Ishikawa (cell line): Measurements from ENCODE around the gene MARS2.

Experiments
- CEBPB ChIP-seq: IDR thresholded peaks from 2 replicates; pipeline ENCODE4 v1.6.1; 2012
- CREB1 ChIP-seq: IDR thresholded peaks from 2 replicates; pipeline ENCODE4 v1.6.1; 2012; ENCODE audit warnings: low read depth
- EGR1 ChIP-seq: IDR thresholded peaks from 2 replicates; pipeline ENCODE4 v1.6.1; 2012
- EP300 ChIP-seq: IDR thresholded peaks from 2 replicates; pipeline ENCODE4 v1.6.1; 2012; ENCODE audit warnings: borderline replicate concordance
- FOXM1 ChIP-seq: IDR thresholded peaks from 2 replicates; pipeline ENCODE4 v1.6.1; 2012; ENCODE audit warnings: low read depth, borderline replicate concordance
- MAX ChIP-seq: IDR thresholded peaks from 2 replicates; pipeline ENCODE4 v1.6.1; 2012
- NFIC ChIP-seq: IDR thresholded peaks from 2 replicates; pipeline ENCODE4 v1.6.1; 2012
- RAD21 ChIP-seq: IDR thresholded peaks from 2 replicates; pipeline ENCODE4 v1.6.1; 2012; ENCODE audit warnings: low read depth
- REST ChIP-seq: IDR thresholded peaks from 2 replicates; pipeline ENCODE4 v1.6.1; 2012; ENCODE audit warnings: low read depth, mild to moderate bottlenecking
- TAF1 ChIP-seq: IDR thresholded peaks from 2 replicates; pipeline ENCODE4 v1.6.1; 2012; ENCODE audit warnings: low read depth, mild to moderate bottlenecking
- TCF12 ChIP-seq: IDR thresholded peaks from 2 replicates; pipeline ENCODE4 v1.6.1; 2012; ENCODE audit warnings: low read depth
- TEAD4 ChIP-seq: IDR thresholded peaks from 2 replicates; pipeline ENCODE4 v1.6.1; 2012
- USF1 ChIP-seq: IDR thresholded peaks from 2 replicates; pipeline ENCODE4 v1.6.1; 2012
- YY1 ChIP-seq: IDR thresholded peaks from 2 replicates; pipeline ENCODE4 v1.6.1; 2012; ENCODE audit warnings: low read depth
- ZBTB7A ChIP-seq: IDR thresholded peaks from 2 replicates; pipeline ENCODE4 v1.6.1; 2012; ENCODE audit warnings: low read depth

The MARS2 gene

GRCh38 chr2:197672371-197672893 lies 32.7 kb upstream of the MARS2 start:
- no peak for TF ChIP-seq CREB1
- no peak for TF ChIP-seq YY1
- no peak for TF ChIP-seq CEBPB
- no peak for TF ChIP-seq TCF12
- no peak for TF ChIP-seq EP300
- no peak for TF ChIP-seq TEAD4
- no peak for TF ChIP-seq MAX
- TF ChIP-seq EGR1 = no peak
- TF ChIP-seq ZBTB7A = no peak
- no peak for TF ChIP-seq USF1
- TF ChIP-seq FOXM1 = no peak
- no peak for TF ChIP-seq RAD21
- no peak for TF ChIP-seq NFIC
- no peak for TF ChIP-seq TAF1
- no peak for TF ChIP-seq REST

GRCh38 chr2:197673106-197673505 lies 32.1 kb upstream of the MARS2 start:
- TF ChIP-seq NFIC (no peak), ZBTB7A (no peak), CREB1 (no peak), MAX (no peak), EGR1 (no peak), RAD21 (no peak), REST (no peak), YY1 (no peak), CEBPB (no peak)

- no peak for TF ChIP-seq MAX
- no peak for TF ChIP-seq TCF12
- TF ChIP-seq USF1 = no peak
- no peak for TF ChIP-seq REST
- TF ChIP-seq CREB1 = no peak
- no peak for TF ChIP-seq CEBPB
- TF ChIP-seq EP300 = no peak
- TF ChIP-seq EGR1 = no peak
- no peak for TF ChIP-seq FOXM1
- no peak for TF ChIP-seq RAD21
- TF ChIP-seq ZBTB7A = no peak
- no peak for TF ChIP-seq TEAD4
- TF ChIP-seq TAF1 = no peak
- TF ChIP-seq YY1 = no peak
- no peak for TF ChIP-seq NFIC
Measured at GRCh38 chr2:197673606-197674005, 31.6 kb upstream of the MARS2 start.

GRCh38 chr2:197674060-197674459 lies 31.1 kb upstream of the MARS2 start:
- TF ChIP-seq CREB1 = no peak
- no peak for TF ChIP-seq MAX
- no peak for TF ChIP-seq TAF1
- TF ChIP-seq REST = no peak
- TF ChIP-seq NFIC = no peak
- no peak for TF ChIP-seq YY1
